Activated T-helper 1 cell treated with anti-CD3 and anti-CD28 coated beads, Interleukin-12 subunit alpha, Interleukin-12 subunit beta, Interleukin-2, Interleukin-4 antibody, amounts not matched to agents 30 ng/mL and 10 ng/mL and 1 ng/mL, durations not matched to agents 14 hours and 24 hours and 36 hours (primary cell): ENCODE results near the gene OXER1. TPM values are rescaled to one million over a fixed set of nuclear protein-coding genes. Genes with fewer than 3 reads are reported as not detected.

ENCODE experiments used
- DNase-seq: peaks from one replicate; pipeline ENCODE4 v3.0.0; 2021; ENCODE audit warnings: low spot score
- H3K27ac Mint-ChIP-seq: one replicate; pipeline ENCODE4 v1.8.0; 2021; ENCODE audit warnings: mild to moderate bottlenecking, mixed read lengths
- H3K27me3 Mint-ChIP-seq: one replicate; pipeline ENCODE4 v1.8.0; 2022; ENCODE audit warnings: mild to moderate bottlenecking, moderate library complexity, mixed read lengths; ENCODE audit not compliant: insufficient read depth
- H3K36me3 Mint-ChIP-seq: one replicate; pipeline ENCODE4 v1.8.0; 2021; ENCODE audit warnings: low read depth, mixed read lengths
- H3K4me1 Mint-ChIP-seq: one replicate; pipeline ENCODE4 v1.8.0; 2021; ENCODE audit warnings: low read depth, mixed read lengths
- H3K4me3 Mint-ChIP-seq: one replicate; pipeline ENCODE4 v1.8.0; 2021; ENCODE audit warnings: mild to moderate bottlenecking, moderate library complexity, mixed read lengths
- H3K9me3 Mint-ChIP-seq: one replicate; pipeline ENCODE4 v1.8.0; 2021; ENCODE audit warnings: mixed read lengths
- intact Hi-C: fragments of 100-400 bp; cut with micrococcal nuclease; formaldehyde crosslinking; loops from one replicate; pipeline ENCODE4 v1.15.1; 2024
- total RNA-seq: library from RNA; stranded (reverse); gene quantifications from 2 replicates; pipeline ENCODE4 v1.2.3, GENCODE V29; 2022

The OXER1 gene, protein sequence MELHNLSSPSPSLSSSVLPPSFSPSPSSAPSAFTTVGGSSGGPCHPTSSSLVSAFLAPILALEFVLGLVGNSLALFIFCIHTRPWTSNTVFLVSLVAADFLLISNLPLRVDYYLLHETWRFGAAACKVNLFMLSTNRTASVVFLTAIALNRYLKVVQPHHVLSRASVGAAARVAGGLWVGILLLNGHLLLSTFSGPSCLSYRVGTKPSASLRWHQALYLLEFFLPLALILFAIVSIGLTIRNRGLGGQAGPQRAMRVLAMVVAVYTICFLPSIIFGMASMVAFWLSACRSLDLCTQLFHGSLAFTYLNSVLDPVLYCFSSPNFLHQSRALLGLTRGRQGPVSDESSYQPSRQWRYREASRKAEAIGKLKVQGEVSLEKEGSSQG
- total RNA-seq = 0.12 and 0.21 TPM in 2 replicates

DNA sequence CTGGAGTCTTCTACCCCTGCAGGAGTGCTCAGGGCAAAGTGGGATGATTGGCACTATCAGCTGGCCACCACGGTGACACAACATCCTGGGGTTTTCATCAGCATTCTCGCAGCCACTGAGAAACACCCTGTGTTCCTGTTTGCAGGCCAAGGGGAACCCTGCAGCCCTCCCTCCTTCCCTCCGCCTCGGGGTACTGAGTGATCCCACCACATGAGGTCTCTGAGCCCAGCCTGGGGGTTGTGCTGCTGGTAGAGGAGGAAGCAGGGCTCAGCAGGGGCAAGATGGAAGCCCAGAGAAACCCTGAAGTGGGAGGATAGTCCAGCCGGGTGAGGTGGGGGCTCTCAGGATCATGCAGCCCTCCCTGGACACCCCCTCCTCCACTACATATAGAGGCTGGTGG is at the start of gene OXER1:
TSS of gene OXER1 (minus strand) at position 40 of the 400 bp plus-strand sequence. CDS start 73 bp downstream, outside the sequence.
- DNase-seq = no peak
- H3K27ac Mint-ChIP-seq = no peak within 1 kb of the TSS
- no peaks in the 10 kb centered on the region for H3K4me1 Mint-ChIP-seq

DNA sequence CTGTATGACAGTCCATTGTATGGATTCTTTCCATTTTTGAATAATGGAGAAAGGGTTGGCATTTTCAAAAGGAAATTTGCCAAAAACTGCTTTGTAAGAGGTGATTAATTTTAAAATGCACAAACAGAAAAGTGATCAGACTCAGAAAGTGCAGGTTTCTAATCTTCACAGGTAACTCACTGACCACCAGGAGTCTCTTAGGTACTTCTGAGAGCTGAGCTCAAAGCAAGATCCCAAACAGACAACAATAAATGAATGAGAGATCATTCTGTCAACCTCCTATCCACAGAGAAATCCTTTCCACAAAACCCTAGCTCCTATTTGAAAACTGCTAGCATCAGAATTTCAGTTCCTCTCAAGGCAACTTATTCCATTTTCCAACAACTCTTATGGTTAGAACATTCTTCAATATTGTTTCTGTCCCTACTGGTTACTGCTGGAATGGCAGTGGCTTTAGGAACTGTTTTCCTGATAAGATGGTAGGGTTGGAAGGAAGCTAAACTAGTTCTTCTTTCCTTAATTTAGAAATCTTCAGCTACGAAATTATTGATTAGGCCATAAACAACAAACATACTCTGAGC is 49.1 kb upstream of the OXER1 start:
- Mint-ChIP-seq H3K27me3 (peaks cover 12% of the 10 kb centered on the region), H3K4me1 (peaks cover 20% of the 10 kb centered on the region), H3K27ac (peak overlapping the region; percentile 78), H3K36me3 (no peaks in the 10 kb centered on the region), H3K4me3 (peak overlapping the region; percentile 63), H3K9me3 (no peaks in the 10 kb centered on the region)
- DNase-seq = no peak
- intact Hi-C loops = loop anchor here (5.0 kb wide), 2 partner anchors 744 to 1184 kb away; partner anchors contain the start of gene LRPPRC

More for the DNA sequence above, at the start of gene OXER1:
- Mint-ChIP-seq H3K36me3 (no peaks in the 10 kb centered on the region), H3K27me3 (peaks cover 2% of the 10 kb centered on the region), H3K4me3 (no peak within 1 kb of the TSS), H3K9me3 (no peaks in the 10 kb centered on the region)
- intact Hi-C loops = no loop called here

DNA sequence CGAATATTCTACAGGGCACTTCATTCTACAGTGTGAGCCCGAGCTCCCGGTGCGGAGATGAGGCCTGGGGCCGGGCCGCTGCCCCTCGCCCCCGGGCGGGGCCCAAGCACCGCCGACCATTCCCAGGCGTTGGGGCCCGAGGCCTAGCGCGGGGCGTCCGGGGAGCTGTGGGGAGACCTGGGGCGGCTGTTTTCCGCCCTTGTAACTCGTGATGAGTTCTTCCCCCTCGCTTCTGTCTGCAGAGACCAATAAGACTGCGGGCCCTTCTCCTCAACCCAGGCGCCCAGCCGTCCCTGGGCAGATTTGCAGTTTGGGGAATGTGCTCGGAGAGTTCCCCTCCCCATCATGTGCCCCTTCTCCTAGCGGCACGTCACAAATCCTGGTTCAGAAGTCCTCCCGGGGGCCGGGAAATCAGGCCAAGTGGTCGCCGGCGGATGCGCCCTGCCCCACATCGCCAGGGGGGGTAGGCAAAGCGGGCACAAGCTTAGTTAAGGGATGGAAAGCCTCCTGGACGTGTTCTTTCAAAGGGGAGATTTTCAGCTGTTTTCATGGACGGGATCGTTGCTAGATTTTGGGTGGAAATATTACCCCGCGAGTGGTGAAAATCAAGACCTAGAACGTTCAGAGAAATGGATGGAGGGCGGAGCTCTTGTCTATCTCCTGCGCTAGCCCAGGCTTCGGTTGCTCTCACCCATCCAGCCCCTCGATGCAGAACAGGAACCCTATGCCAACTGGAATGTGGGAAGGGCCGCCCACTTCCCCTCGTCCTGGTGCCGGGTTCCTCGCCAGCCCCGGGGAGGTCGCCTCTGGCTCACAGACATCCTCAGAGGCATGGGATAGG is 47.3 kb upstream of the OXER1 start:
- H3K9me3 Mint-ChIP-seq = no peaks in the 10 kb centered on the region
- peak; percentile 33 for DNase-seq
- intact Hi-C loops = loop anchor here (1.0 to 5.0 kb wide), 12 partner anchors 15 to 1357 kb away; partner anchors contain the start of genes COX7A2L, LRPPRC, MTA3 and PPM1B

DNA sequence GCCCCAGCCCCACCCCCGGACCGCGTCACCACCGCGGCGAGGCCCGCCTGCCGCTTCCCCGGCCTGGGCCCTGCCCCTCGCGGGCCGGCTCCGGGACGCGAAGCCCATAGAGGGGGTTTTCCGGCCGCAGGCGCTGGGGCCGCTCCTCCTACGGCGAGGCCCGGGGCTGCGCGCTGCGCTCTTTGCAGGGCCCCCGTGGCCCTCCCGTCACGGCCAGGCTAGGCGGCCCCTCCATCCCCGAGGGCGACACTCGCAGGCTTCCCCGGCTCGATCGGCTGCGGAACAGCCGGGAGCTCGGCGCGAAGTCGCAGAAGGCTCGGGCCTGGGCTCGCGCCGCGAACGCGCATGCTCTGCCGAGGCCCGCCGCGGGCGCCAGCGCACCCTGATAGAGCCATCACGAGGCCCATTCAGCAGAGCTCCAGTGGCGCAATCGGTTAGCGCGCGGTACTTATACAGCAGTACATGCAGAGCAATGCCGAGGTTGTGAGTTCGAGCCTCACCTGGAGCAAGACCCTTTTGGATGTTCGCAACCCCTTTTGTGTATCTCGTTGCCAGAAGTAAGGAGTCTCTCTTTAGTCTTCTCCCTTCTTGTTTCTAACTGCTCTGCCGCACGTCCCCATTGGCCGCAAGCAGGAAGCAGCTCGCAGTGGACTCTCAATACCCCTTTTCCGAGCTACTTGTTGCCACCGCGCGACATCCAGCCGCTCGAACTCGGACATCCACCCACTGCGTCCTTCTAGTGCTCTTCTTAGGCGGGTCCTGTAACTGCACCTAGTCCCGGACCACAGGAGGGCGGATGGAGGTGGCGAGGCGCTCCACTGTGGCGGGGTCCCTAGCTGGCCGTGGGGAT is 46.4 kb upstream of the OXER1 start:
- Mint-ChIP-seq H3K27me3 (peaks cover 21% of the 10 kb centered on the region), H3K36me3 (no peaks in the 10 kb centered on the region), H3K4me3 (peak overlapping the region; percentile 89), H3K9me3 (no peaks in the 10 kb centered on the region), H3K27ac (peak overlapping the region; percentile 100), H3K4me1 (peaks cover 20% of the 10 kb centered on the region)
- DNase-seq = peak; percentile 94
- intact Hi-C loops = loop anchor here (1.0 to 5.0 kb wide), 12 partner anchors 14 to 1358 kb away; partner anchors contain the start of genes COX7A2L, LRPPRC, MTA3 and PPM1B

More for the DNA sequence above, 47.3 kb upstream of the OXER1 start:
- Mint-ChIP-seq H3K27ac (peak overlapping the region; percentile 100), H3K27me3 (peaks cover 14% of the 10 kb centered on the region), H3K4me1 (peaks cover 20% of the 10 kb centered on the region), H3K36me3 (no peaks in the 10 kb centered on the region), H3K4me3 (peak overlapping the region; percentile 89)

DNA sequence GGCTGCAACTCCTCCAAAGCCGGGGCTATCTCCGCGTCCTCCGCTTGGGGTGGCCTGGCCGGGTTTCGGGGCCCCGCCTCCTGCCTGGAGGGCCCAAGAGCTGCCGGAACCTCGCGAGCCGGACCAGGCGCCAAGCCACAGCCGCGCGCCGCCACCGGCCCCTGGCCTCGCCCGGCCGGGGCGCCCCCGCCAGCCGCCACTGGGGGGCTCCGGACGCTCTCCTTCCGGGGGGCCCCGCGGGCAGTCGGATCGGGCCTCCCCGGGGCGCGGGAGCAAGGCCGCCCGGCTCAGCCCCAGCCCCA is 45.8 kb upstream of the OXER1 start:
- no peak for DNase-seq
- Mint-ChIP-seq H3K36me3 (no peaks in the 10 kb centered on the region), H3K27me3 (peaks cover 24% of the 10 kb centered on the region), H3K4me1 (peaks cover 20% of the 10 kb centered on the region), H3K9me3 (no peaks in the 10 kb centered on the region), H3K4me3 (peak overlapping the region; percentile 75), H3K27ac (peak overlapping the region; percentile 81)
- intact Hi-C loops = loop anchor here (1.0 to 5.0 kb wide), 13 partner anchors 13 to 1359 kb away; partner anchors contain the start of genes COX7A2L, LRPPRC, MTA3 and PPM1B

DNA sequence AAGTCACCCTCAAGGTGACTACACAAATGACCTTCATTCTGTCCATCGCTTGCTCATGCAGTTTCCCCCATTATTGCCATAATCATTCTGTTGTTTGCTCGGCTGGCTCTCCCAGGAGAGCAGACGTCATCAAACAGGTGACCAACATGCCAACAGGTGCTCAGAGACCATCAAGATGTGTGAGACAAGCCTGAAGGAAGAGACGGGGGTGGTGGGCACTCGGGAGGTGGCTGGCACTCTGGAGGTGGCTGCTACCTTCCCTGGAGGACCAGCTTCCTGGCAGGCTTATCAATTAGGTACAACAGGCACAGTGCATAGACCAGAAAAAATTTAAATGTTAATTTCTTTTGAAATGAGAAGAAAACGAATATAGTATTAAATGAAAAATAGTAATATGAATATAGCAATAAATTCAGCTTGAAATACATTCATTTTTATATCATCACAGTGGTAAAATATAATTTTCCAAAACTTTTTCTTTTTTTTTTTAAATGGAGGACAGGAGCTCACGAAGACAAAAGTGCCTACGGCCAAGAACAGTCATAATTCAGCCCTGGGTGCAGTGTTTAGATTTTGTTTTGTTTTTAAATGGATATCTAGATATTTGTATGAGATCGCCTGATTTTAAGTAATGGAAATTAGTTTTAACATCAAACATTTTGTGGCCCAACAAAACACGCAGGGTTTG is 45.3 kb upstream of the OXER1 start:
- Mint-ChIP-seq H3K27me3 (peaks cover 24% of the 10 kb centered on the region), H3K4me3 (peak overlapping the region; percentile 79), H3K9me3 (no peaks in the 10 kb centered on the region), H3K4me1 (peaks cover 20% of the 10 kb centered on the region), H3K27ac (peak overlapping the region; percentile 82), H3K36me3 (no peaks in the 10 kb centered on the region)
- DNase-seq = no peak
- intact Hi-C loops = loop anchor here (5.0 kb wide), 1 partner anchor 707 kb away; no protein-coding TSS in a partner anchor

DNA sequence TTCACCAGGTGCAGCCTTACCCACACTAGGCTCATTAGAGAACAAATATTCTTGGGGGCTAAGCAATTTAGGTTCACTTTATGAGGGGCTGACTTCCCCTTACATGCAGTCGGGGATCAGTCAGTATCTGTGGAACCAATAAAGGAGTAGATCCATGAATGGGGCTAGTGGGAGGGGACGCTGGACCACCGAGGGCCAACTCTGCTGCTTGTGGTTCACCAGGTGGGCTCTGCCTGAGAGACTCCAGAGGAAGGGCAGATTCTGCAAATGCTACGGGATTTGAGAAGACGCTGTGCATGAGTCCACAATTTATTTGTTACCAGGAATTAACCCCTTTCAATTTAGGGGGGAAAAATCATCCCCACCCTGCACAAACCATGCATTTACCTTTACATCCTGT is 44.4 kb upstream of the OXER1 start:
- peaks cover 20% of the 10 kb centered on the region for H3K4me1 Mint-ChIP-seq
- peaks cover 29% of the 10 kb centered on the region for H3K27me3 Mint-ChIP-seq
- no peak for DNase-seq
- no peaks in the 10 kb centered on the region for H3K9me3 Mint-ChIP-seq
- peak overlapping the region; percentile 57 for H3K4me3 Mint-ChIP-seq
- intact Hi-C loops = loop anchor here (5.0 kb wide), 1 partner anchor 706 kb away; no protein-coding TSS in a partner anchor
- H3K36me3 Mint-ChIP-seq = no peaks in the 10 kb centered on the region
- H3K27ac Mint-ChIP-seq = peak overlapping the region; percentile 58

DNA sequence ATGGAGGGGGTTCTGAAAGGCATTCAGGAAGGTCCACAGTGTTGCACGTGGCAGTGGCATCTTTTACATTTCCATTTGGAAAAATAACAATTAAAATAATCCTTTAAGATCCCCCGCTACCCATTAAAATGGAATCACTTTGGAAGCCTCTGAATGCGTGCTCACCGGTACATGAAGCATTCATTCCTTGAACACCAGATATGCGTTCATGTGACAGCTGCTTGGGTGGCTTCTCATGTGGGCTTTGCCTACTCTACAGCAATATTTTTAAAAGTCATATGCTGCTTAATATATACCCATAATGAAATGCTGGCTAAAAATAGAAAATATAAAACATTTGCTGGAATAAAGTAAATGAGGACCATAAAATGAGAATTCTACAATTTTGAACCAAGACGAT is 42.9 kb upstream of the OXER1 start:
- Mint-ChIP-seq H3K9me3 (no peaks in the 10 kb centered on the region), H3K4me1 (peaks cover 11% of the 10 kb centered on the region)

DNA sequence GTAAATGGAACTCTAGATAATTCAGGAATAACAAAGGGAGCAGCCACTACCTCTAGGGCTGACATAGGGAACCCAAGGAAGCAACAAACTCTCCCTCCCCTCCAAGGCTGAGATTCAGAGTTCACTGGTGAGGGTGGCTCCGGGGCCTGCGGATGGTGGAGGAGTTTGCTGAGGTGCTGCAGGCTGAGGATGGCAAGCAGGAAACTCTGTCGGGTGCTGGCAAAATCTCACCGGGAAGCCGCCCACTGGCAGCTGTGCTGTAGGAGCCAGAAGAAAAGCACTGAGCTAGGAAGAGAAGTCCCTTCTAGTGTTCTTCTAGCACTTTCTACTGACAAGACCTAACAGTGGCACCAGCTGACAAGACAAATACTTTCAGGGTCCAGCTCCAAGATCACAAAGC is 41.0 kb upstream of the OXER1 start:
- Mint-ChIP-seq H3K27ac (no peak overlapping the region), H3K36me3 (no peaks in the 10 kb centered on the region), H3K9me3 (no peaks in the 10 kb centered on the region), H3K4me3 (no peak overlapping the region), H3K4me1 (peaks cover 5% of the 10 kb centered on the region), H3K27me3 (peaks cover 39% of the 10 kb centered on the region)
- intact Hi-C loops = loop anchor here (5.0 kb wide), 1 partner anchor 703 kb away; no protein-coding TSS in a partner anchor
- no peak for DNase-seq

More for the DNA sequence above, 42.9 kb upstream of the OXER1 start:
- Mint-ChIP-seq H3K36me3 (no peaks in the 10 kb centered on the region), H3K4me3 (no peak overlapping the region), H3K27ac (no peak overlapping the region), H3K27me3 (peaks cover 35% of the 10 kb centered on the region)
- DNase-seq = no peak
- intact Hi-C loops = loop anchor here (5.0 kb wide), 1 partner anchor 704 kb away; no protein-coding TSS in a partner anchor

DNA sequence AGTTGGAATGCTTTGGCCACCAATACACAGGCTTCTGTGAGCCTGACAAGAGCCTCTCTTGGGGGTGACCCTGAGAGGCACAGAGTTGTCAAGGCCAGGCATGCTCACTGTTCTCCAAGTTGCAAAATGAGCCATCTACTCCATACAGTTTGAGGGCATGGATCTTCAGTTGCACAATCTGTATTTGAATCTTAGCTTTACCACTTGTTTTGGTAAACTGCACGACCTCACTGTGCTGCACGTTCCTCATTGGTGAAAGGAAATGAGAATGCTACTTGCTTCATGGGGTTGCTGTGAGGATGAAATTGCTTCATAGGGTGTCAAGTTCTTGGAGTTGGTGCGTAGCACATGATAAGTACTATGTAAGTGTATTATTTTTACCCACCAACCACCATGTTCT is 40.4 kb upstream of the OXER1 start:
- peaks cover 39% of the 10 kb centered on the region for H3K27me3 Mint-ChIP-seq
- no peaks in the 10 kb centered on the region for H3K9me3 Mint-ChIP-seq
- no peaks in the 10 kb centered on the region for H3K36me3 Mint-ChIP-seq
- no peak for DNase-seq
- H3K4me1 Mint-ChIP-seq = peaks cover 5% of the 10 kb centered on the region
- H3K4me3 Mint-ChIP-seq = no peak overlapping the region
- no peak overlapping the region for H3K27ac Mint-ChIP-seq
- intact Hi-C loops = no loop called here

DNA sequence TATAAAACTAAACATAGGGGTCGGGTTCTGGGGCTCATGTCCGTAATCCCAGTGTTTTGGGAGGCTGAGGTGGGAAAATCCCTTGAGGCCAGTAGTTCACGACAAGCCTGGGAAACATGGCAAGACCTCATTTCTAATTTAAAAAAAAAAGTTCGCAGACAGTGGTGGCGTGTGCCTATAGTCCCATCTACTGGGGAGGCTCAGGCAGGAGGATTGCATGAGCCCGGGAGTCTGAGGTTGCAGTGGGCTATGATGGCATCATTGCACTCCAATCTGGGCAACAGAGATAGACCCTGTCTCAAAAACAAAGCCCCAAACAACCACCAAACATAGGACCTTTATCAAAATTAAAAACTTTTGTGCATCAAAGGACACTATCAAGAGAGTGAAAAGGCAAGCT is 38.2 kb upstream of the OXER1 start:
- intact Hi-C loops = no loop called here
- Mint-ChIP-seq H3K4me1 (no peaks in the 10 kb centered on the region), H3K27me3 (peaks cover 33% of the 10 kb centered on the region), H3K4me3 (no peak overlapping the region), H3K36me3 (no peaks in the 10 kb centered on the region), H3K27ac (no peak overlapping the region), H3K9me3 (no peaks in the 10 kb centered on the region)
- no peak for DNase-seq
